GM21515 (cell line): Measurements from ENCODE around the gene PSMB2.
A peak's percentile ranks its signal among the peaks of the same experiment; 100 is the strongest.

Experiments
- ATAC-seq: cut with Tn5 transposase; IDR thresholded peaks from one replicate; pipeline ENCODE4 v1.9.1; 2021; ENCODE audit not compliant: unreplicated experiment

The PSMB2 gene

GRCh38 chr1:35558374-35559316 is 82.7 kb downstream of the PSMB2 start:
- no peak for ATAC-seq

- ATAC-seq: peak; percentile 82
These were observed 83.5 kb downstream of the PSMB2 start, which contains the start of gene NCDN for GRCh38 chr1:35557611-35558373. TSS of gene NCDN (plus strand) at chr1:35557799. CDS start at chr1:35558191, 392 bp downstream.

- ATAC-seq: peak; percentile 73
These were observed 84.2 kb downstream of the PSMB2 start, which contains the start of gene KIAA0319L for GRCh38 chr1:35557118-35557610. TSS of gene KIAA0319L (minus strand) at chr1:35557403. CDS start at chr1:35554491, 2,912 bp downstream.

- ATAC-seq: no peak
These were observed 84.7 kb downstream of the PSMB2 start for GRCh38 chr1:35556484-35557117.

- ATAC-seq: no peak
These were observed 85.5 kb downstream of the PSMB2 start for GRCh38 chr1:35555601-35556477.

- no peak for ATAC-seq
These were observed 86.1 kb downstream of the PSMB2 start for GRCh38 chr1:35555212-35555584.

- ATAC-seq: no peak
These were observed 86.8 kb downstream of the PSMB2 start for GRCh38 chr1:35554266-35555211.

GRCh38 chr1:35553851-35554250 is 87.5 kb downstream of the PSMB2 start:
- no peak for ATAC-seq
